Suppressor macrophage treated with lipopolysaccharide for 4 hours (primary cell): ENCODE measurements around the gene WDR7.

ENCODE experiments used
- DNase-seq: peaks from one replicate; pipeline ENCODE4 v3.0.0-alpha.2; 2020

Gene WDR7

DNA sequence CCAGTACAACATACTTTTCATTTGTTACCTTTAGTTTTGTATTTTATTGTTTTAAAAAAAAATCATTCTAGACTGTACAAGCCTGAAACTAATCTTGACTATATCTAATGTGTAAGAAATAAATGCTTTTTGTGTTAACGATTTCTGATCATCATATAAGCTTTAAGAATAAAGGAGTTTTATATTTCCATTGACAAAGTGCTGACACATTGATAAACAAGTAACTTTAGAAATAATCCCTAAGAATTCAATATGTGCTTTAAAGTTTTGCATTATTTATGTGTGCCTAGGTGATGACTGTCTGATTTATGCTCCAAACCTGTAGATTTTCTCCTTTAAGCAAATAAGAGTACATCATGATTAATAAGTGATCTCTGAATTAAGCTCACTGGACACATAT lies 248.5 kb downstream of the WDR7 start:
- no peak for DNase-seq

DNA sequence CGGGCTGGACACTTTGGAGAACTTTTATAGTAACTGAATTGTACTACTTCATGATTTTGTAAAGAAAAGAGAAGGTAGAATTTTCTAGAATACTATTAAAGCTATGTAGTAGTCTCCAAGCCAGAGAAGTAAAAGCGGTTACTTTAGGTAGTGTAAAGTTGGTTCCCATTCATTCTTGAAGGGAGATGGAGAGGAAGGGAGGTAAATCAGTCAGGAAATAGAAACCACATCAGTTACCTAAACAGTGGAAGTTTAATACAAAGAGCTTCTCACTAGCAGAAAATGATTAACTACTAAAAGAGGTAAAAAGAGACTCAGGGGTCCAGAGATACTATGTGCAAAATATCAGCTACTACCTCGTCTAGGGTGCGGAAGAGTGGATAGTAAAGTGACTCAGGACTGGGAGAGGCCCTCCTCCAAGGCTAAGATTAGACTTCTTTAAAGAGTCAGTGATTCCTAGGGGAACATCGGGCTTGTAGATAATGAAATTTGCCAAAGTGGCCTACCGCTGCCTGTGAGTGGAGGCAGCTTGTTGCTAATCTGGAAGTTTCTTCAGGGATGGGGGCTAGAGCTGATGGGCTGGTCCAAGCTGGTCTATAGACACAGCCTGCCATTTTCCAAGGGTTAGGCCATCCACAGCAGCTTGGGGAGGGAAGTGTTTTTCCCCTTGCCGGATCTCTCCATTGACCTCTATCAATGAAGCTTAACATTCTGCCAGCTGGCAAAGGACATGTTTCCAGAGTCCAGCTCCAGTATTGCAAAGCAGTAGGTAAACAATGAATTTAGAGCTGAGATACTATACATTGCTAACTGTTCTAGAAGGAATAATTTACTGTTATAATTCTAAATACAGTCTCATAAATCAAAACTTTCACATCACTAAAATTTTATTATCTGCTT lies 249.3 kb downstream of the WDR7 start:
- DNase-seq = no peak

DNA sequence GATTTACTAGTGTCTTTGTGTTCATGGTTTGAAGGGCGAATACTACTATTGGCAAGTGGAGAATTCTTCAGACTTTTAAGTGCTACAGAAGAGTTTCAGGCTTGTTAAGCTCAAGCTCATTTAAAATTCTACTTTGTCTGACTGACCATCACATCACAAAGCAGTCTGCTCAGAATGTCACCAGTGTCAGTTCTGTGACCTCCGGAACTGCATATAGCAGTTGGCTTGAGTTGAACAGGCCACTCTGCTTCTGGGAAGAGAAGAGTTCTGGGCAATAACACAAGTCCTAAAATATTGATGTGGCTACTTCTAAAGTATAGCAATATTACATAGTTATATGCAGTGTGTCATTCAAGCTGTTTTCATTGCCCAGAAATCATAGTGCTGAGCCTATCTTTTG lies 250.8 kb downstream of the WDR7 start:
- DNase-seq = no peak

DNA sequence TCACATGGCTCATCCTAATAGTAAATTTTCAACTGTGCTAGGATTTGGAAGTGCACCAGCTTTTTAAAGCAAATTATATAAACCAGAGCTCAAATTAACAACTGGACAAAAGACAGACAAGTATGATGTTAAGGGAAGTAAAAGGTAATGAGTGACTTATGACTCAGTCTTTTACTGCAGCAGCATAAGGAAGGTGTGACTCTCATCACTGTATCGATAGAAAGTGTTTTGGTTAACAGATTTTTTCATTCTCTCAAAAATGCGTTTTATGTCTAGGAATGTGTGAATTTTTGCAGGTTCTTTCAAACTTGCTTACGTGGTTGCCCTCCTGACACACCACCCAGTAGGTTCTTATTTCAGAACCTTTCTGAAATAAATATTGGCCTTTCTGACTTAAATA lies 251.5 kb downstream of the WDR7 start:
- DNase-seq = no peak

DNA sequence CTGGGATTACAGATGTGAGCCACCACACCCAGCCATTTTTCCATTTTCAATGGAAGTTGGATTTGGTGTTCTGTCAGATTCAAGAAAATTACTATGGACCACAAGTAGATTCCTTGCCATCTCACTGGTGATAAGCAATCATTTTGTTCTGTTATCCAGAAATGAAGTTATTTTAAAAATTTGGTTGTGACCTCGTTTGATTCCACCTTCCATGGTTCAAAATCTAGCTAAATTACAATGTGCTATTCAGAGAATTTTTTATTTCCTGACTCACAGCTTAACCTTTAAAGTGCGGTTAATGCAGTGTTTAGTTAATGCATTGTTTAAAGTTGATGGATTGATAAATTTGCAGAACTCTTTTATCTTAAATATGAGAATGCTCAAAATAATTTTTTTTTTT lies 252.5 kb downstream of the WDR7 start:
- DNase-seq = no peak

DNA sequence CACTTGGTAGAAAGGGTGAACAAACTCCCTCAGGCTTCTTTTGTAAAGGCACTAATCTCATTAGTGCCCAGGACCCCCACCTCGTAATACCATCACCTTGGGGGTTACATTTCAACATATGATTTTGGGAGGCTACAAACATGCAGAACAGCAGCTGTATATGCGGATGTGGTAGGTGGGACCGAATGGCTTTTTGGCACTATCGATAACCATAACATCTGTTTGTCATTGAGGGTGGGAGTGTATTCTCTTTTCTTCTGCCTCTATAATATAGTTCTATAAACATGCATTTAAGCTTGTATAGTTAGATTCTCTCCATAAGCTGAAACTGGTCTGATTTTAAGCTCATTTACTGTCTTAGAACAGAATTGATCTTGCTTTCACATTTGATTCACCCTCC lies 256.6 kb downstream of the WDR7 start:
- DNase-seq = no peak

DNA sequence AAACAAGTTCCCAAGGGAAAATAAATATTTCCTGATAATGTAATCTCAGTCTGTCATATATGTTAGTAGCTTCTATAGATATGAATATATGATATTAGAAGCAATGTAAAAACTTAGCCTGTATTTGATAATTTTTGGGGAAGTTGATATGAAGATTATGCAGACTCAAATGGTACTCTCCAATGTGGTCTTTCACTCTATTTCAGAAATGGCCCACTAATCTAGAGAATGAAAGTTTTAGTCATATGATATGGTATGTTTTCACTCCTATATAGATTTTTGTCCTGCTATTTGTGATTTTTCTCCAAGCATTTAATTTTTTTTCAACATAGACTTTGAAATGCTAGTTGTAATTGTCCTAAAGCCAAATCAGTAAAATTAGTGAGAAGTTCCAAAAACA lies 259.1 kb downstream of the WDR7 start:
- no peak for DNase-seq

DNA sequence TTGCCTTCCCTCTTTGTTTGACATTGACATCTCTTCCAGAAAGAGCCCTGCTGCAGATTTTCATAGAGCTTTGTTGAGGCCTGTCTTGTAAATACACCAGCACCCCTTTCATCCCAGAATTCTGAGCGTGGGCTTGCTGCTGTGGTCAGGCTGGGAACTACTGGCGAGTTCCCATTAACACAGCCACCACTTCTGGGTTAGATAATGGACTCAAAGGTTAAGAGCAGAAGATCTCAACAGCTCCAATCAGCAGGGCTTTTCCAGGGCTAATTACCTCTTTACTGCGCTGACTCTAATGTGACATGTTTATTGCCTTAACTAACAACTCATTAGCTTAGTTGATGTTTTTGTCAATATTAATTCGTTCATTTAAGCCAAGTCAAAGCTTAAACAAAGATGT lies 259.8 kb downstream of the WDR7 start:
- DNase-seq = no peak

DNA sequence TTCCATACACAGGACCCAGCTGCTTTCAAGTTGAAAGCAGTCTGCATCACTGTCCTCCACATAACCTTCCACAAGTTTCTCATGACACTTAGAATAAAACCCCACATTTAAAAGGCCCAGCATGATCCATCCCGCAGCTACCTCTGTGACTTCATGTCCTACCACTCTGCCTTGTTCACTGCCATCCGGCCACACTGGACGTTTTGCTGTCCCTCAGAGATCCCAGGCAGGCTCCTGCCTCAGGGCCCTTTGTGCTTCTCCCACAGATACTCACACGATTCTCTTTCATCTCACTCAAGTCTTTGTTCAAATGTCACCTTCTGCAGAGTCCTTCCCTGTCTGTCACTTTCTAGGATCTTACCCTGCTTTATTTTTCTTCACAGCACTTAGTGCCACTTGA lies 262.8 kb downstream of the WDR7 start:
- DNase-seq = no peak

DNA sequence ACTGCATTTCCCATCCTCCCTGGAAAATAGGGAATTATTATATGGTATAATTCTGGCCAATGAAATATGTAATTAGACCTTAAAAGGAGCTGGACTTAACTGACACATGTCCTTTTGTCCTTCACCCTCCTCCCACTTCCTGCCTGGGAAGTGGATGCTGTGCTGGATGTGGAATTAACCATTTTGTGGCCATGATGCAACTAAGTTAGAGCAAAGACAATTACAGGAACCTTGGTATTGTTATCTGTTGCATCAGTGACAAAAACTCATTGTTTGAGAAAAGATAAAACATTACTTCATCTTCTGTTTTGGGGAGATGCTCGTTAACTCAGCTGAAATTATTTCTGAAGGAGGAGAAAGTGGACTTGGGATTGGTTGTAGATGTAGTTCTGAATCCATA lies 268.0 kb downstream of the WDR7 start:
- no peak for DNase-seq

DNA sequence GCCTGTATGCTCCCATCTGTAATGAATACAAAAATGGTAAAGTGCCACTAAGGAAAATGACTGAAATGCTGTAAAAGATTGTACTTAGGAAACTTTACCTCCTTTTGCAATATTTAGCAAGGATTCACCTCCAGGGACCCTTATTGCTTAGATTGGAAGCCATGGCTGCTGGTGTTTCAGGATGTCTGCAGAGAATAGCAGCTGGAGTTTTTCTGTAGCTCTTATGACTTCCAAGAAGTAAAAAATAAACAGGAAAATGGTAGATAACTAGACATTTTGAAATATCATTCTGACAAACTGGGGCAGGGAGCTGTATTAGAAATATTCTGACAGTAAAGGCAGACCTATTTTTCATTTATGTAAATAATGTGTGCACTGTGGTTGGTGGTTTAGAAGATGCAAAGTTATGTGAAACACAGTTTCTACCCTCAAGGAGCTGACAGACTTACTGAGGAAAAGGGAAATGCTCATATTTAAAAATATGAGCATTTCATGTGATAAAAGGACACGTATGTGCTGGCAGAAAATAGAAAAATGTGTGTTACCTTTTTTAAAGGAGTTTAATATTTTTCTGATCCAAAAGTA lies 270.8 kb downstream of the WDR7 start:
- DNase-seq = no peak

DNA sequence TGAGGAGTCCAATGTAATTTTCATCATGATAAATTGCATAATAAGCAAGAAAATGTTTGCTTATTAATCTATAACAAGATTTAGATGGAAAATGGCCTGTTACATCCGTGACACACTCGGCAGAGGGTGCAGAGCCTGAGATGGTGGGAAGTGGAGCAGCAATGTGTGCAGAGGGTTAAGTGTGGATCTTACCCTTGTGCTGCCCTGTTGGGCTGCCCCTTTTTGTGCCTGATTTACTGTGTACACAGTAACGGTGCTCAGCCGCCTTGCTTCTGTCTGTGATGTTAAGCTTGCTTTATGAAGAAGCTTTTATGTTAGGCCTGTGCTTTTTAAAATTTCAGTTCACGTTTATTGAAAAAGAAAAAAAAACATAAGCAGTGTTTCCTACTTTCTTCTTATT lies 275.6 kb downstream of the WDR7 start:
- no peak for DNase-seq

DNA sequence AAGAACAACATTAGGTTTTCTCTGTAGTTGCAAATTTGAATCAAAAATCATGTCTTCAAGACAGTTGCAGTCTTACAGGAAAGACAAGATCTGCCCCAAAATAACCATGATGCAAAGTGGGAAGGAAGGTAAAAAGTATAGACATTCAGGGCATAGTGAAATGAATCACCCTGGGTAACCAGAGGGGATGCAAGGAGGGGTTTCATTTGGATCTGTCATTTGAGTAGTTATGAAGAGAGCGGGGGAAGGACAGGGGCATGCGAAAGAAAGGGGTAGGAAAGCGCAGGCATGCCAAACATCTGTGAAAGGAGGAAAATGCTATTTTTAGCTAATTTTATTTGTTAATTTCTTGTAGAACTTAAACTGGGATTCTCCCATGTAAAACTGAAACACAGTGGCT lies 276.6 kb downstream of the WDR7 start:
- no peak for DNase-seq

DNA sequence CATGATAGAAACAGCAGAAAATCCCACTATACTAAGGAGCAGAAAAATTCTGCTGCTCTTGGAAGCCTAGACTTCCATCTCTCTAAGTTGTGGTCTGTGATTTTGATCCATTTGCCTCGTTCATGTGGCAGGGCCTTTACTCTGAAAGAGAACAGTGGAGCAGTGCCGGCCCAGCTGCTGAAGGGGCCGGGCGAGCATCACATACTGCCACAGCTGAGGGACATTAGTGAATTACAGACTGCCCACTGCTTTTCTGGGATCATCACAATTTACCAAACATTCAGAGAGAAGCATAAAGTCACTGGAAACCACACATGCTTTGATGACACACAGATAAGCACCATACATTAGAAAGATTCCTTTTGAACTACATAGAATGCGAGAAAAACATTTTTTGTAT lies 278.7 kb downstream of the WDR7 start:
- no peak for DNase-seq

DNA sequence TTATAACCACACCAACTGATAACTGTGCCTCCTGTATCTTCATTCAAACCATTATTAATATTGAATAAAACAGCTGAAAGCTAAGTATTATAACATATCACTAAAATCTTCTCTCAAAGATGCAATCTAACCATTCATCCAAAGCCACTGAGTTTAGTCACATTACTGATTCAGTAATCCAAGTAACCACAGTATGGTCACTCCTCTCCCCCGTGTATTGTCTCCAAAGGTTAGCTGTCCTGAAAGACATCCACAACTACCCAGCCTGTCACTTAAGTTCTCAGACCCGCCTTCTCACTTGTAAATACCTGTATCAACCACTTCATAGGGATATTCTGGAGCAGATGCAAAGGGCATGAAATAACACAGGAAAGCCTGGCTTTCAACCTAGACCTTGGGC lies 282.3 kb downstream of the WDR7 start:
- no peak for DNase-seq

DNA sequence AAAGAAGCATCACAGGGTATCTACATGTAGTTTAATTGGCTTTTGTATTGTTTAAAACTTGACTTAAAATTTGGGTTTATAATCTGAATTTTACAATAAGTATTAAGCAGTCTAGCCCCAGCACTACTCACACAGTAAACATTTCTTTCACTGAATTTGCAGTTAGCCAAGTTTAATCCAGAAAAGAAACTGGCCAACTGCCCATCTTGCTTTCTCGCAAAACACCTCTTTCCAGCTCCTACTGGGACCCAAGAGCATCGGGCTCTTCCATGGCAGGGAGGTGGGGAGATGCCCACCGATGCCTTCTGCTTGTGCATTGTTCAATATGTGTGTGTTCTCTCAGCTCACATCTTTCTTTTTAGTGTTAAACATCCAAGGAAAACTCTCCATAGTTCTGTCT lies 283.0 kb downstream of the WDR7 start:
- DNase-seq = no peak

DNA sequence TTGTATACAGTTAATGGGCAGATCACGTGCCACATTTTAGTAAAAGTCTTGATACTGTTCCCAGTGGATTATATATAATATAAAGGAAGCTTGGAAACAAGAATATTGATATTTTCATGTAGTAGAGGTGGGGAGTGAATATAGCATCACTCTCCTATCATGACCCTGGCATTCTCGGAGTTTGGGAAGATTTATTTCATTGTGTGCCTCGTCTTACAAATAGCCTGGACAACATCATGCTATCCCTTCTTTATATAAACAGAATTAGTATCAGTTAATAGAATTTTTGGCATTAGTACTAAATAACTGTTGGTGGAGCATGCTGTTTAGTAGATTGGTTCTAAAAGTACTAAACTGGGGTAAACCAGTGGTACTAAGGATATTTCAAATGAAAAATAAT lies 283.7 kb downstream of the WDR7 start:
- DNase-seq = no peak

DNA sequence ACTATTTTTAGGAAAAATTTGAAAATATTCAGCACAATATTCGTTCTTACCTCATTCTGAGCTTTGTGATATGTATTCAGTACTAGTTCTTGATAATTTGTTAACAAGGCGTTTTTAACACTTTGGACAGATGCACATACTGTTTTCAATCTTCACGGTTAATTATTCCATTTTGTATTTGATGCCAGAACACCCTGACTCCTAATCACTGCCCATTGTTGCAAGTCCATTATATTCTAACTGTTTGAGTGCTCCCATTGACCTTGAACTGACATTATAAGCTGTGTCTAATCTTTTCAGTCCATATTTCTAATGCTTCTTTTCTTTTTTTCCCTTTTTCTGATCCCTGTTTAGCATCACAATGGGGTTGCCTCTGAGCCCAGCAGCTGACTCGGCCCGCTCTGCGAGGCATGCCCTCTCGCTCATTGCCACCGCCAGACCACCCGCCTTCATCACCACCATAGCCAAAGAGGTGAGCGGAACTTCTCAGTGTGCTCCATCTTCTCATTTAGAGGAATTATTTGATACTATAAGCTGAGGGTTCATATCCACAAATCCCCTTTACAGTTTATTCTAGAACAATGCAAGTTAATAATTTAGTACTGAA lies 284.4 kb downstream of the WDR7 start:
- DNase-seq = no peak

DNA sequence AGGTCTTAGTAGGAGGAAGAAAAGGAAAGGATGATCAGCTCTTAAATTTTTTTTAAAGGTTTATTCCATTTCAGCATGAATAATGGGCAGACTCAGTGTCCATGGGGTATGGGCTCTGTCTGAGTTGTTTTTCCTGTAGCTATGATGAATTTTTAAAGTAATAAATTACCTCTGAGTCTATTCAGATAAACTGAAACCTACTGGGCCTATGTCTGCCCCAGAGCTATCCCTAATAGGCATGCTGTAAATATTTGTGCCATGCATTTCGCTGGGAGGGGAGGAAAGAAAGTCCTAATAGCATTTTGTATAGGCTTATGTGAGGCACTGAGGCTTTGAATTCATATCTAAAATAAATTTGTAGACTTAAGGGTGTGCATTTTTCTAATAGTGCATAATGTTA lies 285.3 kb downstream of the WDR7 start:
- DNase-seq = no peak

DNA sequence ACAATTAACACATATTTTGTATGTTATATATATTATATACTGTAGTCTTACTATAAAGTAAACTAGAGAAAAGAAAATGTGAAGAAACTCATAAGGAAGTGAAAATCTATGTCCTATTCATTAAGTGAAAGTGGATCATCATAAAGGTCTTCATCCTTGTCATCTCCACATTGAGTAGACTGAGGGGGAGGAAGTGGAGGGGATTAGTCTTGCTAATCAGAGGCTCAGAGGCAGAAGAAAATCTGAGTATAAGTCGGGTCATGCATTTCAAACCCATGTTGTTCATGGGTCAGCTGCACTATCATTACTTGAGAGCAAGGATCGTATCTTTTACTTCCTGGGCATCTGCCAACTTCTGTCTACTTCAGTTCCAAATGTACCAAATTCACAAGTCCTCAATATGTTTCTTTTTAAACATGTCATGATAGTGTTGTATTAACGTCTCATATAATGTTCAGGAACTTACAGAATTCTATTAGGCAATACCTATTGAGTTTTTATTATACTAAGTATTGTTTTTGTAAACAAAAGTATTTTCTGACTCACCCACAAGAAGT lies 286.8 kb downstream of the WDR7 start:
- no peak for DNase-seq

DNA sequence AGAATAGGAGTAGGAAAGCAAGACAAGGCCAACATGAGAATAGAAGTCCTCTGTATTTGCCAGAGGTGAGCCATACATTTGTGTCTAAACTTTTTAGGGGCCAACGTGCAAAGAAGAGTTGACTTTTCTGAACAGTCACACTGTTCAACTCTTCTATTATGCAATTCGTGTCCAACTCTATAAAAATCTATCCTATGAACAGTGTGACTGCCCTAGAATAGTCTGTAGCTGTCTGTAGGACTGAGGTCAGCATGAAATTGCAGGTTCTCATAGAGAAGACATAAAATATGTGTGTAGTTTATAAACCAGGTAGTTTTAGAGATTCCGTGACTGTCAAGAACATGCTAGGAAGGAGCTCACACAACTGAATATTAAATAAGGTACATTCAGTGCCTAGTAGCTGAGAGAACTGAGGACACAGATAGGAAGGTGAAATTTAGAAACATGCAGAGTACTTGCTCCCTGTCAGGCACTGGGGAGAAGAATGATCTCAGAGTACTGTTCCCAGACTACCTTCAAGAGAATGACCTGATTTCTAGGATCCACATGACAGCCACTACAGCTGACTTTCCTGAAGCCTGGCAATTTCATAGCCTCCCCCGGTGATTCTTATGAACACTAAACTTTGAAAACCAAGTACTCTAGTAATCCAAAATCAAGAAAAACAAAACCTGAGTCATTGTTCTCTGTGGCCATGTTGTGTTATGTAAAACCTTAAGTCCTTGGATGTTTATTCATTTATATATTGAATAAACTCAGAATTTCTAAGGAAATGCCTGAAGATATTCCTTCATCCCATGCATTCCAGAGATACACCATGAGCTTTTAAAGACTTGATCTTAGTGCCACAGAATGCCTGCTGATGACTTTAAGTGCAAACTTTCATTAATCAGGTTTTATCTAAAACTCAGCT lies 294.3 kb downstream of the WDR7 start:
- no peak for DNase-seq

DNA sequence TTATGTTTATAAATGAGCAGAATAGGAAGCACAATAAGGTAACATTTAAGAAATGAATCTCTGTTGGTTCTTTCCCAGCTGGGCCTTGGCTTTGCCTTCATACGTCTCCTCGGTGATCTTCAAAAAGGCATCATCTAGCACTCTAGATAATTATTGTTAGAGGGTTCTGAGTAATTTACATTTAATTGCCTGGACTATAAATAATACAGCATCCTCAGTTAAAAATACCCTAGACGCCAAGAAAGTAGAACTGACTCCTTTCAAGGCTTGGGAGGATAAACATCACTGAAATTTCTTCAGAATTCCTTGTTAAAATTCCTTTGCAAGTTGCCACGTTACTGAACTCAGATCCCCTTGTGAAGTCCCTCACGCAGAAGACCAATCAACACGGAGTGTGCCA lies 296.1 kb downstream of the WDR7 start:
- no peak for DNase-seq

DNA sequence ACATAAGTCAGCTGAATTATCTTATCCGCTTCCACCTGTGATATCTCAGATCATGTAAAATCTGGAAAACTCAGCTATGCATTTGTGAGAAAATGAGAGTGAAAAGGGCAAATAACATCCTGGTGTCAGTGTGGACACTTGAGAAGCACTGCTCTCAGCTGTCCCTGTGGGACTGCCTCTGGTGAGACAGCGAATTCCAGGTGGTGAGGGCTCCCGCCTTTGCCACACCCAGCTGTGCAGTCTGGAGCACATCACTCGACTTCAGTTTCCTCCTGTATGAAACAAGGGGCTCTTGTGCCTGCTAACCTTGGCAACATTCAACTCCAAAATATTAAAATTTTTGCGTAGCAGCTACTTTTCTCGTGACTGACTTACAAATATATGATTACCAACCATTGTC lies 300.9 kb downstream of the WDR7 start:
- DNase-seq = no peak
